HL-60 (cell line): ENCODE measurements around the gene ZNF10.

Experiments used
- TF ChIP-seq, protein P1 (sequence below): IDR thresholded peaks from one replicate; pipeline ENCODE4 v1.5.1; 2011; ENCODE audit warnings: low read length, control low read depth, inconsistent platforms; ENCODE audit not compliant: insufficient read depth
- TF ChIP-seq, protein P2 (sequence below): IDR thresholded peaks from 2 replicates; pipeline ENCODE4 v1.6.1; 2012; ENCODE audit warnings: low read depth; ENCODE audit not compliant: insufficient replicate concordance

DNA sequence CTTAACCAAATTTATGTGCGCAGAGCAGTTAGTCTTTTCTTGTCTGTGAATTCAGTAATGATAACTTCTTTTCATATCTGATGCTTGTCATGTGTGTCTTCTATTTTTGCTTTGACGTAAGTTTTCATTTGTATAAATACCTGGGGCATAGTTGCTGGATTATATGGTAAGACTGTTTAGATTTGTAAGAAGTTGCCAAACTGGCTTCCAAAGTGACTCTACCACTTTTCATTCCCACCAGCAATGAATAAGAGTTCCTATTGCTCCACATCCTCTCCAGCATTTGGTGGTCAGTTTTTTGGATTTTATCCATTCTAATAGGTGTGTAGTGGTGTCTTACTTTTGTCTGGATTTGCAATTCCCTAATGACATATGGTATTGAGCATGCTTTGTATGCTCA is 59.7 kb downstream of the ZNF10 start:
- TF ChIP-seq, protein P1, sequence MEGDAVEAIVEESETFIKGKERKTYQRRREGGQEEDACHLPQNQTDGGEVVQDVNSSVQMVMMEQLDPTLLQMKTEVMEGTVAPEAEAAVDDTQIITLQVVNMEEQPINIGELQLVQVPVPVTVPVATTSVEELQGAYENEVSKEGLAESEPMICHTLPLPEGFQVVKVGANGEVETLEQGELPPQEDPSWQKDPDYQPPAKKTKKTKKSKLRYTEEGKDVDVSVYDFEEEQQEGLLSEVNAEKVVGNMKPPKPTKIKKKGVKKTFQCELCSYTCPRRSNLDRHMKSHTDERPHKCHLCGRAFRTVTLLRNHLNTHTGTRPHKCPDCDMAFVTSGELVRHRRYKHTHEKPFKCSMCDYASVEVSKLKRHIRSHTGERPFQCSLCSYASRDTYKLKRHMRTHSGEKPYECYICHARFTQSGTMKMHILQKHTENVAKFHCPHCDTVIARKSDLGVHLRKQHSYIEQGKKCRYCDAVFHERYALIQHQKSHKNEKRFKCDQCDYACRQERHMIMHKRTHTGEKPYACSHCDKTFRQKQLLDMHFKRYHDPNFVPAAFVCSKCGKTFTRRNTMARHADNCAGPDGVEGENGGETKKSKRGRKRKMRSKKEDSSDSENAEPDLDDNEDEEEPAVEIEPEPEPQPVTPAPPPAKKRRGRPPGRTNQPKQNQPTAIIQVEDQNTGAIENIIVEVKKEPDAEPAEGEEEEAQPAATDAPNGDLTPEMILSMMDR, result no peak
- TF ChIP-seq, protein P2, sequence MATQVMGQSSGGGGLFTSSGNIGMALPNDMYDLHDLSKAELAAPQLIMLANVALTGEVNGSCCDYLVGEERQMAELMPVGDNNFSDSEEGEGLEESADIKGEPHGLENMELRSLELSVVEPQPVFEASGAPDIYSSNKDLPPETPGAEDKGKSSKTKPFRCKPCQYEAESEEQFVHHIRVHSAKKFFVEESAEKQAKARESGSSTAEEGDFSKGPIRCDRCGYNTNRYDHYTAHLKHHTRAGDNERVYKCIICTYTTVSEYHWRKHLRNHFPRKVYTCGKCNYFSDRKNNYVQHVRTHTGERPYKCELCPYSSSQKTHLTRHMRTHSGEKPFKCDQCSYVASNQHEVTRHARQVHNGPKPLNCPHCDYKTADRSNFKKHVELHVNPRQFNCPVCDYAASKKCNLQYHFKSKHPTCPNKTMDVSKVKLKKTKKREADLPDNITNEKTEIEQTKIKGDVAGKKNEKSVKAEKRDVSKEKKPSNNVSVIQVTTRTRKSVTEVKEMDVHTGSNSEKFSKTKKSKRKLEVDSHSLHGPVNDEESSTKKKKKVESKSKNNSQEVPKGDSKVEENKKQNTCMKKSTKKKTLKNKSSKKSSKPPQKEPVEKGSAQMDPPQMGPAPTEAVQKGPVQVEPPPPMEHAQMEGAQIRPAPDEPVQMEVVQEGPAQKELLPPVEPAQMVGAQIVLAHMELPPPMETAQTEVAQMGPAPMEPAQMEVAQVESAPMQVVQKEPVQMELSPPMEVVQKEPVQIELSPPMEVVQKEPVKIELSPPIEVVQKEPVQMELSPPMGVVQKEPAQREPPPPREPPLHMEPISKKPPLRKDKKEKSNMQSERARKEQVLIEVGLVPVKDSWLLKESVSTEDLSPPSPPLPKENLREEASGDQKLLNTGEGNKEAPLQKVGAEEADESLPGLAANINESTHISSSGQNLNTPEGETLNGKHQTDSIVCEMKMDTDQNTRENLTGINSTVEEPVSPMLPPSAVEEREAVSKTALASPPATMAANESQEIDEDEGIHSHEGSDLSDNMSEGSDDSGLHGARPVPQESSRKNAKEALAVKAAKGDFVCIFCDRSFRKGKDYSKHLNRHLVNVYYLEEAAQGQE, result no peak
